GM19455 (cell line): ENCODE results near the gene TENM3.

Experiments
- ATAC-seq: cut with Tn5 transposase; IDR thresholded peaks from one replicate; pipeline ENCODE4 v1.9.1; 2021; ENCODE audit not compliant: unreplicated experiment

TENM3 gene

GRCh38 chr4:182443070-182443469 lies 199.9 kb downstream of the TENM3 start:
- no peak for ATAC-seq

DNA sequence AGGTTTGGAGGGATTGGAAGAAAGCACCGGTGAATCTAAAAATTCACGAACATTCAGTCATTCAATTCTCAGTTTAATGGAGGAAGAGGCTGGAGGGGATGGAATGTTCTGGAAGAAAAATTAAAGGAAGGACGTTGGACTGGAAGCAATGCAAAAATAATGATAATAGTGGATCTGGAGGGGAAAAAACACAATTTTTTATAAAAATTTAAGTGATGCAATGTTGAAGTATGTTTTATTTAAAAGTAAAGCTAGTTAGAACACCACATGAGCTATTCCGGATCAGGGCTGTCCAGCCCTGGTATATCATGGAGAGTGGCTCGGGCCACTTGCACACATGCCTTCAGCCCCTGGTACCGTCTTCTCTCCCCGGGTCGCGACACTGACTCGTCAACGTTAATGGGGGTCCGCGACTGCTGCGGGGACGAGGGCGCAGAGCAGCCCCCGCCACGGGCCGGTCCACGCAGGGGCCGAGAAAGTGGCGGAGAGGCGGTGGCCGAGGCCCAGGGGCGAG lies 204.6 kb downstream of the TENM3 start:
- ATAC-seq, result no peak

DNA sequence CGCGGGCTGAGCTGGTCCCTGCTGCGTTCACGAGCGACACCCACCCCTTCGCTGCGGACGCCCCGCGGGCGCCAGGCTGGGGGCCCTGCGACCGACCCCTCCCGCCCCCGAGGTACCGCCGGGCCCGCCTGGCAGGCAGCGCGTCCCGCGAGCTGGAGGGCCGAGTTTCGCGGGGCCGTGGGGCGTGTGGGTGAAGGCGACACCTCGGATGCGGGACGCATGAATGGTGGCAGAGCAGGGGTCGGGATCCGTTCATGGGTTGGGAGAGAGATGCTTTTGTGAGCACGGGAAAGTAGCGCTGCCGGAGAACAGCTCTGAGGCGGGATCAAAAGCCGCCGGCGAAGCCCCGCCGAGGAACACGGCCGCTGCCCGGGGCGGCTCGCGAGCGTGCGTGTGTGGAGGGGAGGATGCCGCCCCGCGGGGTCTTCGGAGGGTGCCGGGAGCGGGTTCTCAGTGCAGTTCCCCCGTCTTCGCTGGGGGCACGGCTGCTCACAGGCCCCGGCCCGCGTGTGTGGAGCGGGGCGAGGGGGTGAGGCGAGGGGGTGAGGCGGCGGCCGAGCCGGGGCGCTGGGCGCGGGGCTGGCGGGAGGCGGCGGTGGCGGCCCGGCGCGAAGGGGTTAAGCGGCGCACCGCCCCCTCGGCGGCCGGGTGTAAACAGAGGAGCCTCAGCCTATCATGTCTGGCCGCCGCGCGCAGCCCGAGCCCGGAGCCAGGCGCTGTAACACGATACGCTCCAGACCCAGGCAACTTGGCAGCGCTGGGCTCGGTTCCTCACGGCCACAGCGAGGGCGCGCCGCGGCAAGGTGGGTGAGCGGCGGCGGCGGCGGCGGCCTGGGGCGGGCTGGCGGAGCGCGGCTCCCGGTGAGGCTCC lies 205.3 kb downstream of the TENM3 start:
- peak; percentile 73 for ATAC-seq

DNA sequence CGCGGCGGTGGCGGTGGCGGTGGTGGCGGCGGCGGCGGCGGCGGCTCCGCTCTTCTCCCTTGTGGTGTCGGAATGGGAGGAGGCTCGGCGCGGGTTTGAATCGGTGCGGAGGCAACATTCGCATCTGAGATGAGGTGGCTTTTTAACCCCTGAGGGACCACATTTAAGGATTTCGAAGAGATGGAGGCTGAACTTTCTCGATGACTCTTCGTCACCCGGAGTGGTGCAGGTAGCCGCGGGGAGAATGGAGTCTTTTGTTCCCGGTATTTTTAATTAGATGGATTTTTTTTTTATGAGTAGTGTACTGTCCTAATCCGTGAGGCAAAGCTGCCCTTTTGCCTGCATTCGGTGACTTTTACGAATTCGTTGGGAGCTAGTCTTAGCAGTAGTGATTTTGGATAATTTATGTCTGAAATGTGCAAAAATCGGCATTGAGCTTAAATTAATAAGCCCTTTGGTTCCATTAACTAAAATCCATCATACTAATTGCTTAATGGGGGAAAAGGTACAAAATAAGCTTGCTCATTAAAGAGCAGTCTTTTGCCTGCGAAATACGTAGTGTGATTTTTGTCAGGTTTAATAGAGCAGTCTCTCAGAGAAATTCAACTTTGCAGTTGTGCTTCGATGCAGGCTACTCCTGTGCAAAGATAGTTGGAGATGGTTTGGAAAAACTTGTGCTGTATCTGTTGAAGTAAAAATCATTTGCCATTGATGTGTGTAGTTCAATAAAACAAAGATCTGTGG lies 206.2 kb downstream of the TENM3 start:
- ATAC-seq, result no peak

GRCh38 chr4:182449930-182450439 lies 206.8 kb downstream of the TENM3 start:
- no peak for ATAC-seq

GRCh38 chr4:182451441-182451840 lies 208.2 kb downstream of the TENM3 start:
- no peak for ATAC-seq

GRCh38 chr4:182453830-182454229 lies 210.6 kb downstream of the TENM3 start:
- no peak for ATAC-seq

GRCh38 chr4:182454440-182455013 lies 211.3 kb downstream of the TENM3 start:
- no peak for ATAC-seq

DNA sequence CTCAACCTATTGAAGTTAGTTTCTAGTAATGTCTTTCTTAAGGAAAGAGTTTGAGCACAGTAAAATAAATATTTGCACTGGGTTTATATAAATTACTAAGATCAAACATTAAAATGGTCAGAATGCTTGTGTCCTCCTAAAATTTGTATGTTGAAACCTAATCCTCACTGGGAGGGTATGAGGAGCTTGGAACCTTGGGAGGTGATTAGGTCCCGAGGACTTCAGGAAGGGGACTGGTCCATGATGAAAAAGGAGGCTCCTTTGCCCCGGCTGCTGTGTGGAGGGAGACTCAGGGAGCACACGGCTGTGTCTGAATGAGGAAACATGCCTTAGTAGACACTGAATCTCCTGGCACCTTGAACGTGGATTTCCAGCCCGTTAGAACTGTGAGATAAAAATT lies 221.9 kb downstream of the TENM3 start:
- ATAC-seq, result no peak

- ATAC-seq, result no peak
These were observed 222.8 kb downstream of the TENM3 start for GRCh38 chr4:182465979-182466378.

DNA sequence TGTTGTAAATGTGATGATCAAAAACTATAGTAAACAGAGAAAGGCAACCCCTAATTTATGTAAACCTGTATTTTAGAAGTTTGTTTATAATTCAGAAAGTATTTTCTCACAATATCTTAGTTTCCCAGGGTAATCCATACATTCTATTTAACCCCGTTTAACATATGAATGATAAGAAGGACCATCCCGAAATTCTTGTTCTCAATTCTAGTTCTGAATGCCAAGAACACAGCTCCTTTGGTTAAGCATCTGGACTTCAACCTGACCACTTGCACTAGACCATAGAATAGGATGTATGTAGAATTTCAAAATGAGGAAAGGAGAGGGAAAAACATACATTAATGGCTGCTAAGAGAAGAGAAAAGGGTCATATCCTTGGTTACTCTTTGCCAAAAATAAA lies 227.0 kb downstream of the TENM3 start:
- ATAC-seq, result no peak

- no peak for ATAC-seq
These were observed 232.3 kb downstream of the TENM3 start for GRCh38 chr4:182475539-182475938.

DNA sequence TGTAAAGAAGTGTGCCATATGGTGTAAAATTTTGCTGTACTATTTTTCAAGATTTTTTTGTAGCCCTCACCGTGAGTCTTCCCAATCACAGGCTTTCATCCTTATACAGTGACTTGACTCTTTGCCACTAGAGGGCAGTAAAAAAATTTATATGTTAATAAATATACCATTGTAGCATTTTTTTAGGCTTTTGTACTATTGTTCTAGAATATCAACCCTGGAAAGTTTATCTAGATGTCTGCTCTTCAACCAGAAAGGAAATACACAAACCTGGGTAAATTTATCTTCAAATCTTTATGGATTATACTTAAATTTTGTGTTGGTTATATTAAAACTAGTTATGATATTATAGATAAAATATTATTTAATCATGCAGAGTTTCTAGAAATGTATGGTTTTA lies 235.3 kb downstream of the TENM3 start:
- no peak for ATAC-seq

DNA sequence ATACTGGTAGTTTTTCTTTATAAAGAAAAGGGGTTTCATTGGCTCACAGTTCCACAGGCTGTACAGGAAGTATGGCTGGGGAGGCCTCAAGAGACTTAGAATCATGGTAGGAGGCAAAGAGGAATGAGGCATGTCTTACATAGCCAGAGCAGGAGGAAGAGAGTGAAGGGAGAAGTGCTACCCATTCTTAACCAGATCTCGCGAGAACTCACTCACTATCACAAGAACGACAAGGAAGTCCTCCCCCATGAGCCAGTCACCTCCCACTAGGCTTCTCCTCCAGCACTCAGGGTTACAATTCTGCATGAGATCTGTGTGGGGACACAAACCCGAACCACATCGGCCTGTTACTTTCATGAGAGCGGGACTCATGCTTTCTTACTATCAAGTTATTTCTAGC lies 240.5 kb downstream of the TENM3 start:
- ATAC-seq, result no peak

- no peak for ATAC-seq
These were observed 243.7 kb downstream of the TENM3 start for GRCh38 chr4:182486881-182487280.

- no peak for ATAC-seq
These were observed 245.7 kb downstream of the TENM3 start for GRCh38 chr4:182488896-182489295.

DNA sequence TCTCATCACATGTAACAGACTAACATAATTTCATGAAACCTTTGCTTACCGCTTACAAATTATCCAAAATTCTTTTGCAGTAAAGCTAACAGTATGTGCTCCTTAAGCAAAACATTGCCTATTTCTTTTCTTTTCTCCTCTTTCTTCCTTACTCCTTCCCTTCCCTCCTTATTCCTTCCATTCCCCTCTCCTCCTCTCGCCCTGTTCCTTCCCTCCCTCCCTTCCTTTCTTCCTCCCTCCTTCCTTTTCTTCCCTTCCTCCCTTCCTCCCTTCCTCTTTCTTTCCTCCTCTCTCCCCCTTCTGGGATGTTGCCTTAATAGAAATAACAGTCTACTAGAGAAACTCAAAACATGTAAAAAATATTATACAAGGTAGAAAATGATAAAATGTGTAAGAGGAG lies 246.4 kb downstream of the TENM3 start:
- no peak for ATAC-seq

- no peak for ATAC-seq
These were observed 248.5 kb downstream of the TENM3 start for GRCh38 chr4:182491719-182492118.

DNA sequence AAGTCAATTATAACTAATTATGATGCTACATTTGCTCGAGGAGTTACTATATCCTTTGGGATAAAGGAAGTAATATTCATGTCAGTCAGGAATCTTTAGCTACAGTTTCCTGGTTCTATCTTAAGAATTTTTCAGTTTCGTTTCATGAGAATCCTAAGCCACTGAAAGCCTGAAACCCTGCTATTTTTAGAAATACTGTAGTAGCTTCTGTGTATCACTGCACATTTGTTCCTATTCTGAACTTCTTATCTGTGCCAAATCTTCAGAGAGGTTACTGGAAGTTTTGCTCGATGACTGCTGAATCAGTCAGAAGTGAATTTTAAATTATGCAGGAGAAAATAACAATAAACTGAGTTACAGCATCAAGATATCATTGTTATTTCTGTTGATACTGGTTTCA lies 249.2 kb downstream of the TENM3 start:
- peak; percentile 58 for ATAC-seq

DNA sequence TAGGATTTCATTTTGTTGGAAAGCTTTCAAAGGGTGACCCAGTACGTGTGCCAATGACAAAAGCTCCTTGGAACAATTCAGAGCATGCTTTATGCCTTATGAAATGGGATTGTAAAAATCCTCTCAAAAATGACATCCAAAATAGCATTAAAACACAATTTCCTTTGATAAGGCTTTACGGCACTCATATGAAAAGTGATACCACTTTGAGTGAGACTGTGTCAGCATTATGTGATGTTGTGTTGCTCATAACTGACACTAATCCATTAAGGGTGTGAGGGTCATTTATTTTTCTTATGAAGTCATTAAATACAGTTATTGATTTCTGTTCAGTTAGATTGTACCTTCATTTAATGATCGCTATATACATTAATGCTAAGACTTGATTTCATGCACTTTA lies 250.2 kb downstream of the TENM3 start:
- ATAC-seq, result no peak

- no peak for ATAC-seq
These were observed 250.9 kb downstream of the TENM3 start for GRCh38 chr4:182494103-182494502.

DNA sequence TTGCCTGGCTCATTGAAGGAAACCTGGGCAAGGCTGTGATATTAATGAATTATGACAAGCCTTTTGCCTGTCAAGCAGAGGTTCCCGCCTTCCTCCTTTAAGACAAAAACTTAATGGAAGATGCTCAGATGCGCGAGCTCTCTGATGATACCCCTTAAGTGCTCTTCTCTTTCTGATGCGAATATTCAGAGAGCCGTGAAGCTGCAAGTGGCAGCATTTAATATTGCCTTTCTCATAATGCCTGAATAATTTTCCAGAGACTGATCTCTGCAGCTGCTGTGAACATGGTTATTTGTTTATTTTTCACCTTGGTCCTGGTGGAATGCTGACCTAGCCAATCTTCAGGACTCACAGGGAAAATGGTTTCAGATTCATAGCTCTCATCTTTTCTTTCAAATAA lies 251.8 kb downstream of the TENM3 start:
- no peak for ATAC-seq
